ENCODE measurements around the gene PRADC1. TPM values are rescaled to one million over a fixed set of nuclear protein-coding genes. Genes with fewer than 3 reads are reported as not detected.

PRADC1 gene
- total RNA-seq, 1 experiment from 2014 or later, result 8.6 TPM

- H3K9me2 ChIP-seq (ENCODE audit: insufficient read depth), result no peaks in the 10 kb centered on the region
- no peak overlapping the region for H2AFZ ChIP-seq (ENCODE audit: low read depth, low read length, poor library complexity, severe bottlenecking)
- ATAC-seq (peak; percentile 40; the same call in 1 of the 2 replicates), DNase-seq (ENCODE audit: low read depth, low spot score) (no peak)
- H3K27ac ChIP-seq (ENCODE audit: low read depth, low read length), result no peak overlapping the region
- intact Hi-C loops (cut with micrococcal nuclease), result no loop called here
- TSS peak; percentile 1 for BruUV-seq (replicated peaks)
- ChIA-PET POLR2A (interaction anchor here (0.9 to 1.8 kb wide), 3 partner anchors 10 to 14 kb away, joined by 3 to 6 read pairs (median 3); partner anchors contain the start of gene CCT7), RAD21 (ENCODE audit: low non-redundant PET in 1 of 2, low total read pairs in 2 of 2, uncharacterized antibody in 2 of 2, unreplicated experiment in 2 of 2) (no interaction called here), CTCF (interaction anchor here (0.6 to 1.6 kb wide), 2 partner anchors 32 to 61 kb away, joined by 3 to 5 read pairs; no protein-coding TSS in a partner anchor)
- no peaks in the 10 kb centered on the region for H3K9me3 ChIP-seq (ENCODE audit: control insufficient read depth in 1 of 2, insufficient read depth in 1 of 2, low read depth in 1 of 2, low read length in 2 of 2)
- no peaks in the 10 kb centered on the region for H3K4me1 ChIP-seq (ENCODE audit: control insufficient read depth in 1 of 2, insufficient read depth in 2 of 2, low read length in 2 of 2)
- H3K79me2 ChIP-seq (ENCODE audit: insufficient read depth, low read length), result peaks cover 97% of the 10 kb centered on the region
- H3K4me3 ChIP-seq (replicated peaks in 1 of 2; ENCODE audit: low read depth in 1 of 2, low read length in 2 of 2), result no peak overlapping the region
- H3K36me3 ChIP-seq (ENCODE audit: control insufficient read depth in 1 of 2, insufficient read depth in 2 of 2, low read length in 2 of 2), result peaks cover 77 to 83% of the 10 kb centered on the region in 2 experiments
- no peak overlapping the region for H3K9ac ChIP-seq (ENCODE audit: low read length)
- H3K4me2 ChIP-seq (ENCODE audit: low read length), result no peak overlapping the region
- TF ChIP-seq SP1 (IDR thresholded peaks at IDR 0.05; ENCODE audit: low read depth), result no peak
- TF ChIP-seq REST (IDR thresholded peaks at IDR 0.05; ENCODE audit: low read depth), result no peak
- TF ChIP-seq JUND (IDR thresholded peaks at IDR 0.05), result no peak
- TF ChIP-seq EGR1 (IDR thresholded peaks at IDR 0.05; ENCODE audit: low read depth), result no peak
- no peaks in the 10 kb centered on the region for H3K27me3 ChIP-seq (ENCODE audit: insufficient read depth, low read length)
- H4K20me1 ChIP-seq (ENCODE audit: insufficient read depth), result peaks cover 35% of the 10 kb centered on the region; the same call in 1 of the 2 replicates
Measured at GRCh38 chr2:73243884-73244570, 11.0 kb upstream of the PRADC1 start.

- Histone ChIP-seq H3K4me1 (ENCODE audit: control insufficient read depth in 1 of 2, insufficient read depth in 2 of 2, low read length in 2 of 2) (peaks cover 6 to 14% of the 10 kb centered on the region in 2 experiments; a peak in 3 of 4 replicates), H3K4me3 (replicated peaks in 1 of 2; ENCODE audit: low read depth in 1 of 2, low read length in 2 of 2) (no peak overlapping the region), H3K27ac (ENCODE audit: low read depth, low read length) (no peak overlapping the region), H3K9me3 (ENCODE audit: control insufficient read depth in 1 of 2, insufficient read depth in 1 of 2, low read depth in 1 of 2, low read length in 2 of 2) (no peaks in the 10 kb centered on the region), H3K79me2 (ENCODE audit: insufficient read depth, low read length) (peaks cover 100% of the 10 kb centered on the region), H3K9ac (ENCODE audit: low read length) (no peak overlapping the region), H3K36me3 (ENCODE audit: control insufficient read depth in 1 of 2, insufficient read depth in 2 of 2, low read length in 2 of 2) (peaks cover 59 to 68% of the 10 kb centered on the region in 2 experiments), H4K20me1 (ENCODE audit: insufficient read depth) (peaks cover 44% of the 10 kb centered on the region; the same call in 1 of the 2 replicates), H2AFZ (ENCODE audit: low read depth, low read length, poor library complexity, severe bottlenecking) (no peak overlapping the region), H3K27me3 (ENCODE audit: insufficient read depth, low read length) (no peaks in the 10 kb centered on the region), H3K9me2 (ENCODE audit: insufficient read depth) (no peaks in the 10 kb centered on the region), H3K4me2 (ENCODE audit: low read length) (no peak overlapping the region)
- POLR2A ChIA-PET, result no interaction called here
- no peak for ATAC-seq
- CTCF ChIA-PET, result no interaction called here
- BruUV-seq (replicated peaks), result no TSS peak
- RAD21 ChIA-PET (ENCODE audit: low non-redundant PET in 1 of 2, low total read pairs in 2 of 2, uncharacterized antibody in 2 of 2, unreplicated experiment in 2 of 2), result no interaction called here
- DNase-seq (ENCODE audit: low read depth, low spot score), result no peak
- intact Hi-C loops (cut with micrococcal nuclease), result loop anchor here (10.0 kb wide), 1 partner anchor 1215 kb away; the partner anchor contains the start of genes INO80B and WBP1
- no peak for TF ChIP-seq ZNF274 (IDR thresholded peaks at IDR 0.05; ENCODE audit: low read depth, low read length)
- TF ChIP-seq REST (IDR thresholded peaks at IDR 0.05; ENCODE audit: low read depth), result no peak
- no peak for TF ChIP-seq CBX3 (IDR thresholded peaks at IDR 0.05; ENCODE audit: low read depth)
- no peak for TF ChIP-seq POLR2A (IDR thresholded peaks at IDR 0.05; ENCODE audit: borderline replicate concordance, extremely low read depth, insufficient read depth, insufficient read length)
- no peak for TF ChIP-seq EZH2phosphoT487 (IDR thresholded peaks at IDR 0.05; ENCODE audit: borderline replicate concordance)
- TF ChIP-seq CTCF (IDR thresholded peaks at IDR 0.05 in 2 of 3, conservative IDR thresholded peaks at IDR 0.05 in 1 of 3; ENCODE audit: borderline replicate concordance in 1 of 3, insufficient read depth in 1 of 3, low read depth in 2 of 3, low read length in 2 of 3), result no peak
Measured at GRCh38 chr2:73239776-73240175, 6.7 kb upstream of the PRADC1 start.

Data from HCT116 (cell line).